Activated naive CD4-positive, alpha-beta T cell treated with anti-CD3 and anti-CD28 coated beads, Interleukin-2, amount 50 U/mL, for 24 hours (primary cell): Measurements from ENCODE around the gene LMOD1.

ENCODE experiments used
- H3K27ac Mint-ChIP-seq: one replicate; pipeline ENCODE4 v1.8.0; 2021; ENCODE audit warnings: mild to moderate bottlenecking, mixed read lengths
- H3K27me3 Mint-ChIP-seq: one replicate; pipeline ENCODE4 v1.8.0; 2021; ENCODE audit warnings: mixed read lengths
- H3K36me3 Mint-ChIP-seq: one replicate; pipeline ENCODE4 v1.8.0; 2021; ENCODE audit warnings: mixed read lengths
- H3K4me1 Mint-ChIP-seq: one replicate; pipeline ENCODE4 v1.8.0; 2021; ENCODE audit warnings: mixed read lengths
- H3K4me3 Mint-ChIP-seq: one replicate; pipeline ENCODE4 v1.8.0; 2021; ENCODE audit warnings: mild to moderate bottlenecking, mixed read lengths
- H3K9me3 Mint-ChIP-seq: one replicate; pipeline ENCODE4 v1.8.0; 2021; ENCODE audit warnings: mixed read lengths

Gene LMOD1

GRCh38 chr1:201937624-201938213, 8.6 kb downstream of the LMOD1 start:
- H3K36me3 Mint-ChIP-seq: no peaks in the 10 kb centered on the region
- no peaks in the 10 kb centered on the region for H3K4me1 Mint-ChIP-seq
- no peak overlapping the region for H3K4me3 Mint-ChIP-seq
- no peaks in the 10 kb centered on the region for H3K9me3 Mint-ChIP-seq
- peaks cover 10% of the 10 kb centered on the region for H3K27me3 Mint-ChIP-seq
- H3K27ac Mint-ChIP-seq: no peak overlapping the region

- no peaks in the 10 kb centered on the region for H3K4me1 Mint-ChIP-seq
Measured at GRCh38 chr1:201933840-201934430, 12.4 kb downstream of the LMOD1 start.

GRCh38 chr1:201930803-201931202, 15.5 kb downstream of the LMOD1 start:
- Mint-ChIP-seq H3K4me3 (no peak overlapping the region), H3K27ac (no peak overlapping the region), H3K36me3 (no peaks in the 10 kb centered on the region), H3K27me3 (peaks cover 2% of the 10 kb centered on the region), H3K9me3 (no peaks in the 10 kb centered on the region), H3K4me1 (no peaks in the 10 kb centered on the region)

More at GRCh38 chr1:201933840-201934430, 12.4 kb downstream of the LMOD1 start:
- Mint-ChIP-seq H3K9me3 (no peaks in the 10 kb centered on the region), H3K4me3 (no peak overlapping the region), H3K27ac (no peak overlapping the region), H3K36me3 (no peaks in the 10 kb centered on the region), H3K27me3 (peaks cover 9% of the 10 kb centered on the region)

GRCh38 chr1:201930137-201930536, 16.2 kb downstream of the LMOD1 start:
- Mint-ChIP-seq H3K27ac (no peak overlapping the region), H3K9me3 (no peaks in the 10 kb centered on the region), H3K36me3 (no peaks in the 10 kb centered on the region), H3K27me3 (peaks cover 2% of the 10 kb centered on the region), H3K4me3 (no peak overlapping the region), H3K4me1 (no peaks in the 10 kb centered on the region)

- Mint-ChIP-seq H3K9me3 (no peaks in the 10 kb centered on the region), H3K27me3 (peaks cover 2% of the 10 kb centered on the region), H3K4me1 (no peaks in the 10 kb centered on the region), H3K36me3 (no peaks in the 10 kb centered on the region), H3K4me3 (no peak overlapping the region), H3K27ac (no peak overlapping the region)
Measured at GRCh38 chr1:201928266-201928665, 18.1 kb downstream of the LMOD1 start.

- no peak overlapping the region for H3K4me3 Mint-ChIP-seq
- no peaks in the 10 kb centered on the region for H3K4me1 Mint-ChIP-seq
- H3K27ac Mint-ChIP-seq: no peak overlapping the region
- H3K9me3 Mint-ChIP-seq: no peaks in the 10 kb centered on the region
- peaks cover 3% of the 10 kb centered on the region for H3K27me3 Mint-ChIP-seq
- H3K36me3 Mint-ChIP-seq: no peaks in the 10 kb centered on the region
Measured at GRCh38 chr1:201925981-201926645, 20.2 kb downstream of the LMOD1 start.

- Mint-ChIP-seq H3K4me3 (no peak overlapping the region), H3K36me3 (no peaks in the 10 kb centered on the region), H3K27me3 (peaks cover 5% of the 10 kb centered on the region), H3K27ac (no peak overlapping the region), H3K9me3 (no peaks in the 10 kb centered on the region), H3K4me1 (no peaks in the 10 kb centered on the region)
Measured at GRCh38 chr1:201925301-201925567, 21.1 kb downstream of the LMOD1 start.

GRCh38 chr1:201921952-201922558, 24.3 kb downstream of the LMOD1 start:
- H3K4me3 Mint-ChIP-seq: no peak overlapping the region
- H3K9me3 Mint-ChIP-seq: no peaks in the 10 kb centered on the region
- peaks cover 5% of the 10 kb centered on the region for H3K27me3 Mint-ChIP-seq
- no peak overlapping the region for H3K27ac Mint-ChIP-seq
- no peaks in the 10 kb centered on the region for H3K4me1 Mint-ChIP-seq
- H3K36me3 Mint-ChIP-seq: no peaks in the 10 kb centered on the region

- Mint-ChIP-seq H3K9me3 (no peaks in the 10 kb centered on the region), H3K27ac (no peak overlapping the region), H3K36me3 (peaks cover 1% of the 10 kb centered on the region), H3K27me3 (peaks cover 3% of the 10 kb centered on the region), H3K4me3 (no peak overlapping the region), H3K4me1 (no peaks in the 10 kb centered on the region)
Measured at GRCh38 chr1:201918343-201918742, 28.0 kb downstream of the LMOD1 start.

- Mint-ChIP-seq H3K36me3 (peaks cover 1% of the 10 kb centered on the region), H3K27me3 (peaks cover 3% of the 10 kb centered on the region), H3K4me3 (no peak overlapping the region), H3K27ac (no peak overlapping the region), H3K4me1 (no peaks in the 10 kb centered on the region), H3K9me3 (no peaks in the 10 kb centered on the region)
Measured at GRCh38 chr1:201917362-201918033, 28.9 kb downstream of the LMOD1 start.

GRCh38 chr1:201916649-201917249, 29.6 kb downstream of the LMOD1 start:
- no peaks in the 10 kb centered on the region for H3K9me3 Mint-ChIP-seq
- H3K27ac Mint-ChIP-seq: no peak overlapping the region
- H3K4me3 Mint-ChIP-seq: no peak overlapping the region
- peaks cover 3% of the 10 kb centered on the region for H3K27me3 Mint-ChIP-seq
- no peaks in the 10 kb centered on the region for H3K4me1 Mint-ChIP-seq
- peaks cover 1% of the 10 kb centered on the region for H3K36me3 Mint-ChIP-seq

GRCh38 chr1:201914456-201915235, 31.7 kb downstream of the LMOD1 start:
- Mint-ChIP-seq H3K9me3 (no peaks in the 10 kb centered on the region), H3K27ac (no peak overlapping the region), H3K27me3 (no peaks in the 10 kb centered on the region), H3K4me3 (no peak overlapping the region), H3K4me1 (no peaks in the 10 kb centered on the region), H3K36me3 (peaks cover 1% of the 10 kb centered on the region)

GRCh38 chr1:201912832-201913231, 33.5 kb downstream of the LMOD1 start:
- Mint-ChIP-seq H3K9me3 (no peaks in the 10 kb centered on the region), H3K27me3 (no peaks in the 10 kb centered on the region), H3K36me3 (peaks cover 1% of the 10 kb centered on the region), H3K4me3 (no peak overlapping the region), H3K27ac (no peak overlapping the region), H3K4me1 (no peaks in the 10 kb centered on the region)

- no peak overlapping the region for H3K27ac Mint-ChIP-seq
- peaks cover 1% of the 10 kb centered on the region for H3K36me3 Mint-ChIP-seq
- H3K9me3 Mint-ChIP-seq: no peaks in the 10 kb centered on the region
- no peak overlapping the region for H3K4me3 Mint-ChIP-seq
- H3K4me1 Mint-ChIP-seq: no peaks in the 10 kb centered on the region
- H3K27me3 Mint-ChIP-seq: no peaks in the 10 kb centered on the region
Measured at GRCh38 chr1:201911826-201912571, 34.3 kb downstream of the LMOD1 start.
